BLaER1 treated with 17β-estradiol and CSF1 and Interleukin-3, amounts not matched to agents 10 nM and 100 nM (cell line): Measurements from ENCODE around the gene NPL.

ENCODE experiments used
- H3K27ac ChIP-seq, 11 experiments: shearing (Covaris generic); formaldehyde crosslinking; 2 replicates each; pipeline ENCODE4 v1.8.1; 2022
- H3K27me3 ChIP-seq, 11 experiments: shearing (Covaris generic); formaldehyde crosslinking; 2 replicates each; pipeline ENCODE4 v1.8.1; 2022
- H3K36me3 ChIP-seq, 11 experiments: shearing (Covaris generic); formaldehyde crosslinking; 2 replicates each; pipeline ENCODE4 v1.8.1; 2022
- H3K4me1 ChIP-seq, 10 experiments: shearing (Covaris generic); formaldehyde crosslinking; 2 replicates each; pipeline ENCODE4 v1.8.1; 2022
- H3K4me2 ChIP-seq, 11 experiments: shearing (Covaris generic); formaldehyde crosslinking; 2 replicates each; pipeline ENCODE4 v1.8.1; 2022
- H3K4me3 ChIP-seq, 10 experiments: shearing (Covaris generic); formaldehyde crosslinking; 2 replicates each; pipeline ENCODE4 v1.8.1; 2022
- H3K9ac ChIP-seq, 11 experiments: shearing (Covaris generic); formaldehyde crosslinking; 2 replicates each; pipeline ENCODE4 v1.8.1; 2022
- H3K9me3 ChIP-seq, 11 experiments: shearing (Covaris generic); formaldehyde crosslinking; replicated peaks in 1 of 11; 2 replicates each; pipeline ENCODE4 v1.8.1; 2022
- H4K20me1 ChIP-seq, 11 experiments: shearing (Covaris generic); formaldehyde crosslinking; 2 replicates each; pipeline ENCODE4 v1.8.1; 2022
- Cebpa-rat ChIP-seq, 11 experiments: shearing (Covaris generic); IDR thresholded peaks; 2 replicates each; pipeline ENCODE4 v1.8.1; 2022

Gene NPL

DNA sequence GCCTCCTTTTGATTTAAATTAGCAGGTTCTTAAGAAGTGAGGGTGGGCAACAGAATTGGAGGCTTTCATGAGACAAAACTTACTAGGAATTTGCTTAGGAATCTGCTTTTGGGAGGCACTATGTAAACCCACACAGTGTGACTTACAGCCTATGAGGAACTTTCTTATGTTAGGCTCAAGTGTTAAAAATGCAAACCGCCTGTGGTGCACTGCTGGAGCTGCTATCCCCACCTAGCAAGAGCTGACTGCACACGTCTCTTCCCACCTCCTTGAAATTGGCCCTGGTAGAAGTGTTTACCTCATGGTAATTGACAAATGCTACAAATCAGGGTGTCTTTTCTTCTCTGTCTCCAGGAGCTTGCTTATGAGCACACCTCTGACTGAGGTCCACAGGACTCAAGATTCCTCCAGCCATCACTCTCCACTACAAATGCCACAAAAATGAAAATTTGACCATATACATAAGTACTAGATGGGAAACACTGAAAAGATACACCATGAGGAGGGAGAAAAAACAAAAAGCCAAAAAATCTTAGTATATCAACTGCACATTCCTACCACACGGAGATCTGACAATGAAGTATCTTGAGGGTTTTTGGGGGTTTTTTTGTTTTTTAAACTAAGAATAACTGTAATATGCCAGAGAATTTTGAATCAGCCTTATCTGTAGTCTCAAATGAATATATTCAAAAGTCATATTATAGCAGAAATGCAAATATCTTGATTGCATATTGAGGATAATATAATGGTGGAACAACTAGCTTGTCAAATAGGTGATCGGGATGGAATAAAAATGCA is 18.2 kb upstream of the NPL start:
- H3K9me3 ChIP-seq: no peaks in the 10 kb centered on the region; a peak in 1 of 22 replicates
- H3K36me3 ChIP-seq: no peaks in the 10 kb centered on the region
- H4K20me1 ChIP-seq: no peaks in the 10 kb centered on the region
- TF ChIP-seq Cebpa-rat (IDR thresholded peaks at IDR 0.05): no peak
- no peak overlapping the region for H3K4me2 ChIP-seq
- H3K27ac ChIP-seq: no peak overlapping the region
- H3K4me1 ChIP-seq: peaks cover 0 to 6% (median 0%) of the 10 kb centered on the region in 10 experiments; a peak in 2 of 20 replicates
- H3K4me3 ChIP-seq: no peak overlapping the region
- no peaks in the 10 kb centered on the region for H3K27me3 ChIP-seq
- H3K9ac ChIP-seq: no peak overlapping the region

GRCh38 chr1:182777386-182777785 is 12.2 kb upstream of the NPL start:
- Histone ChIP-seq H3K27me3 (no peaks in the 10 kb centered on the region), H3K9ac (no peak overlapping the region), H4K20me1 (no peaks in the 10 kb centered on the region), H3K36me3 (no peaks in the 10 kb centered on the region), H3K4me1 (peaks cover 14 to 23% (median 23%) of the 10 kb centered on the region in 10 experiments), H3K4me3 (no peak overlapping the region), H3K9me3 (no peaks in the 10 kb centered on the region; a peak in 1 of 22 replicates), H3K4me2 (peak overlapping the region in 1 of 11 experiments; percentile 21; a peak in 1 of 22 replicates), H3K27ac (no peak overlapping the region)
- TF ChIP-seq Cebpa-rat (IDR thresholded peaks at IDR 0.05): no peak

DNA sequence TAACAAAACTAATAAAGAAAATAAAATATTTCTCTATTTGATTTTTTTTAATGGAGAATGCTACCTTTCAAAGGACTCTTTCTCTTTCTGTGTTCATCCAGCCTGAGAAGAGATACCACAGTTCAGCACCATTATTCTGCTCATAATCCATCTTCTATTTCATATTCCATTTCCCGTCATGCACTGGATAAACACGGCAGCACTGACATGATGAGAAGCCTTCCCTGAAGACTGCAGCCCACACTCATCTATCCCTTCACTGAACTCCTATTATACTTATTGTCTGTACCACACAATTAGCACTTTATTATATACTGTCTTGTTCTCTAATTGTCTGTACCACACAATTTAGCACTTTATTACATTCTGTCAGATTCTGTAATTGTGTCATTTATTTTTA is 10.7 kb upstream of the NPL start:
- Histone ChIP-seq H3K27me3 (no peaks in the 10 kb centered on the region), H3K27ac (no peak overlapping the region), H3K9ac (no peak overlapping the region), H3K9me3 (no peaks in the 10 kb centered on the region; a peak in 1 of 22 replicates), H3K36me3 (no peaks in the 10 kb centered on the region), H3K4me1 (peaks cover 23 to 34% (median 31%) of the 10 kb centered on the region in 10 experiments), H3K4me2 (no peak overlapping the region), H3K4me3 (no peak overlapping the region), H4K20me1 (no peaks in the 10 kb centered on the region)
- TF ChIP-seq Cebpa-rat (IDR thresholded peaks at IDR 0.05): no peak

DNA sequence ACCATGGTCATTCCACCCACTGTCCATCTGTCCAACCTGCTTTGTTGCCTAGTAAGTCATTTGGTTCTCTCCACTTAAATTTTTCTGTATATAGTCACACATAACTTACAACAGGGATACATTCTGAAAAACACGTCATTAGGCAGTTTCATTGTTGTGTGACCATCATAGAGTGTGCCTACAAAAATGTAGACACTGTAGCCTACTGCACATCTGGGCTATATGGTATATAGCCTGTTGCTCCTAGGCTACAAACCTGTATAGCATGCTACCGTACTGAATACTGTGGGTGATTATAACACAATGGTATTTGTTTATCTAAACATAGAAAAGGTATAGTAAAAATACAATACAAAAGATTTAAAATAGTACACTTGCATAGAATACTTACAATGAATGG is 10.0 kb upstream of the NPL start:
- TF ChIP-seq Cebpa-rat (IDR thresholded peaks at IDR 0.05): no peak
- Histone ChIP-seq H3K9me3 (no peaks in the 10 kb centered on the region), H3K27me3 (no peaks in the 10 kb centered on the region), H3K4me2 (no peak overlapping the region), H3K27ac (no peak overlapping the region), H3K4me1 (peaks cover 23 to 34% (median 31%) of the 10 kb centered on the region in 10 experiments), H3K9ac (no peak overlapping the region), H4K20me1 (no peaks in the 10 kb centered on the region), H3K36me3 (no peaks in the 10 kb centered on the region), H3K4me3 (no peak overlapping the region)

DNA sequence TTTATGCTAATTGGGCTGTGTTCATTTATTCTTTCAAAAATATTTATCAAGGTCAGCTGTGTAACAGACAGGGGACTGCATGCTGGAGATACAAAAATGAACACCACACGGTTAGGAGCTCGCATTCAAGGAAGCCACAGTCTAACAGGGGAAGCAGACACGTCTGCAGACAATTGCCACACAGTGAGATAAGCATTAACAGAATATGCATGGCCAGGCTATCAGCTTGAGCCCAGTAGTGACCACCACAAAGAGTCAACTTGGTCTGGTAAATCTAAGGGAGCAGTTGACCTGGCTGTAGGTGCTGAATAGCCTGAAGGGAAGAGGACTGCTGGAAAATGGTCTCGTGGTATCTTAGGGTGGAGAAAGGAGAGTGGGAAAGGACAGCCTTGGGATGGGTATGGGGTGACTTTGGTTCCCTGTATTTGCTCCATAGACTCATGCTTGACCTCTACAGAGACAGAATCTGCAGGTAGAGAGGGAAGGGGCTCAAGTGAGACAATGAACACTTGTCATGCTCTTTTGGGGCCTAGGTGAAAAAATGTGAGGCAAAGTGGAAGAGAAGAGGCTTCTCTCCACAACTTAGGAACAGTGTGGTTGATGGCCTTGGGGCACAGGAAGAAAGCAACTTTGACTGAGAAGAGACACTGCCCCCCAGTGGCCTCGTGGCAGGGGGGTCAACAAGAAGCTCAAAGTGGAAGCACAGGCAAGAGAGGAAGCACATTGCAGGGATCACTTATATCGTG is 7.6 kb upstream of the NPL start:
- Histone ChIP-seq H3K36me3 (no peaks in the 10 kb centered on the region), H3K9ac (no peak overlapping the region), H4K20me1 (no peaks in the 10 kb centered on the region), H3K4me2 (peak overlapping the region; percentile 18 to 48 (median 34); a peak in 20 of 22 replicates), H3K4me3 (no peak overlapping the region), H3K4me1 (peaks cover 30 to 42% (median 36%) of the 10 kb centered on the region in 10 experiments), H3K9me3 (no peaks in the 10 kb centered on the region), H3K27me3 (no peaks in the 10 kb centered on the region), H3K27ac (peak overlapping the region in 2 of 11 experiments; percentile 5; a peak in 2 of 22 replicates)
- TF ChIP-seq Cebpa-rat (IDR thresholded peaks at IDR 0.05): no peak

DNA sequence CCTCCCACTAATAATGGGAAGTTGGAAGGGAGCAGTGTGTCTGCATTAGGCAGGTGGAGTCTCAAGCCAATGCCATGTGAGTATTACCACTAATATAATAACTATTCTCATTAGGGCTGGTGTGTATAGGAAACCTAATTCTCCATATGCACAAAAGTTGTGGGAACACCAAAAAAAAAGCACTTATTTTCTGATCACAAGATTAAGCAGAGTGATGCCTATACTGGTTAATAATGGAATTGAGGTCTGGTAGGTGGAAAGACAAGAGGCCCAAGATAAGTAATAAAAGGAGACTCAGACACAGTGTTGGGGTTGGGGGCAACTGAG is 7.0 kb upstream of the NPL start:
- H3K27me3 ChIP-seq: peaks cover 0 to 2% (median 0%) of the 10 kb centered on the region in 11 experiments; a peak in 1 of 22 replicates
- H3K36me3 ChIP-seq: no peaks in the 10 kb centered on the region
- peak overlapping the region in 10 of 11 experiments; percentile 3 to 45 (median 23); a peak in 11 of 22 replicates for H3K4me2 ChIP-seq
- 0 out of 22 replicates have a peak overlapping the region, but pooled peaks of 1 of the 11 experiments have one; percentile 5 for H3K9ac ChIP-seq
- no peak overlapping the region for H3K4me3 ChIP-seq
- H3K9me3 ChIP-seq: no peaks in the 10 kb centered on the region
- H3K4me1 ChIP-seq: peaks cover 30 to 42% (median 36%) of the 10 kb centered on the region in 10 experiments
- no peaks in the 10 kb centered on the region for H4K20me1 ChIP-seq
- no peak for TF ChIP-seq Cebpa-rat (IDR thresholded peaks at IDR 0.05)
- H3K27ac ChIP-seq: peak overlapping the region in 1 of 11 experiments; percentile 16; a peak in 2 of 22 replicates

- Histone ChIP-seq H3K4me3 (no peak overlapping the region), H3K4me2 (peak overlapping the region in 9 of 11 experiments; percentile 3 to 45 (median 26); a peak in 10 of 22 replicates), H4K20me1 (no peaks in the 10 kb centered on the region), H3K9me3 (no peaks in the 10 kb centered on the region), H3K27me3 (peaks cover 0 to 7% (median 4%) of the 10 kb centered on the region in 11 experiments; a peak in 14 of 22 replicates), H3K9ac (0 out of 22 replicates have a peak overlapping the region, but pooled peaks of 1 of the 11 experiments have one; percentile 5), H3K27ac (peak overlapping the region in 1 of 11 experiments; percentile 16; a peak in 2 of 22 replicates), H3K36me3 (no peaks in the 10 kb centered on the region), H3K4me1 (peaks cover 30 to 42% (median 36%) of the 10 kb centered on the region in 10 experiments)
- no peak for TF ChIP-seq Cebpa-rat (IDR thresholded peaks at IDR 0.05)
Observed at GRCh38 chr1:182783068-182783467, 6.5 kb upstream of the NPL start.

GRCh38 chr1:182784556-182785171 is 4.9 kb upstream of the NPL start:
- H3K27me3 ChIP-seq: peaks cover 12 to 22% (median 18%) of the 10 kb centered on the region in 11 experiments; a peak in 20 of 22 replicates
- peak overlapping the region in 2 of 11 experiments; percentile 13 to 22; a peak in 1 of 22 replicates for H3K9ac ChIP-seq
- H3K4me3 ChIP-seq: no peak overlapping the region
- no peaks in the 10 kb centered on the region for H3K9me3 ChIP-seq
- TF ChIP-seq Cebpa-rat (IDR thresholded peaks at IDR 0.05): no peak
- no peak overlapping the region for H3K27ac ChIP-seq
- no peaks in the 10 kb centered on the region for H4K20me1 ChIP-seq
- no peak overlapping the region for H3K4me2 ChIP-seq
- peaks cover 36 to 48% (median 42%) of the 10 kb centered on the region in 10 experiments for H3K4me1 ChIP-seq
- no peaks in the 10 kb centered on the region for H3K36me3 ChIP-seq

DNA sequence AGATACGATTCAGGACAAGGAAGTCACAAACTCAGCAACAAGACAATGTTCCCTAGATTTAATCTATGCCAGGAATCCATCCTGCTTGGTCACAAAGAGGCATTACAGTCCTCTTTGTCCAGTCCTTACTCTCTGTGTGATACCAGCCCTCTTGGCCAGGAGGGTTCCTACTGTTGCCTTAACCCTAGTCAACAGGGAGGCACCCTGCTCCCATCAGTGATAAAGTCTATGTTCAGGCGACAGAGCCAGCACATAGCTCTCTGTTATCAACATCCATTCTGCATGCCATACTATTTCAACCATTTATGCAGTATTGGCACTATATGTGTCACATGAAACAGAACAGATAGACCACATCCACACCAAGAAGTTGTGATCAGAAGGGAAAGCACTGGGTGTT is 4.4 kb upstream of the NPL start:
- no peak overlapping the region for H3K4me3 ChIP-seq
- no peaks in the 10 kb centered on the region for H3K36me3 ChIP-seq
- H3K9me3 ChIP-seq: no peaks in the 10 kb centered on the region
- H4K20me1 ChIP-seq: no peaks in the 10 kb centered on the region
- peak overlapping the region in 3 of 11 experiments; percentile 6 to 22 (median 13); a peak in 1 of 22 replicates for H3K9ac ChIP-seq
- no peak overlapping the region for H3K27ac ChIP-seq
- peaks cover 12 to 27% (median 19%) of the 10 kb centered on the region in 11 experiments; a peak in 20 of 22 replicates for H3K27me3 ChIP-seq
- H3K4me2 ChIP-seq: no peak overlapping the region
- peaks cover 41 to 49% (median 46%) of the 10 kb centered on the region in 10 experiments for H3K4me1 ChIP-seq
- no peak for TF ChIP-seq Cebpa-rat (IDR thresholded peaks at IDR 0.05)
